IPS-NIHi7 (cell line): Measurements from ENCODE around the gene NUPR2.
"Not testable (repeated sequence)": the region's sequence is repeated elsewhere in the genome, so short reads cannot be mapped to it uniquely, and the experiment has no call there.

Experiments
- DNase-seq: peaks from one replicate; pipeline ENCODE4 v3.0.0; 2012; ENCODE audit warnings: mixed read lengths; ENCODE audit errors: extremely low spot score

The NUPR2 gene

DNA sequence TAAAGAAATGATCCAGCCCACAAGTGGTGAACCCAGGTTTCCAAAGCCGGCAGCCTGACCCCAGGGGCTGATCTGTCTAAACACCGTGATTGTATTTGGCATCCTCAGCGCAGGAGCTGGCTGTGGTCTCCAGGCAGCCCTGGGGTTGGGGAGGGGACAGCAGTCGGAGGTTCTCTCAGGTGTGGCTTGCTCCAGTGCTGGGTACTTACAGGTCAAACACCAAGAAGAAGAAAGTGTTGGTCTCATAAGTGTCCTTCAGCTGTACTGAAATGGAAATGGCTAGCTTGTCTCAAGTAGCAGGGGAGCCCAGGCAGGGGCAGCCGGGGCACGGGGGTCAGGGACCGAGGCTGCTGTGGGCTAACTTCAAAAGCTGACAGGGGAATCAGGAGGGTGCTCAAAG, 29.5 kb downstream of the NUPR2 start:
- DNase-seq: no peak

GRCh38 chr7:56083150-56083785, 32.9 kb downstream of the NUPR2 start:
- no peak for DNase-seq

GRCh38 chr7:56081626-56082340, 34.4 kb downstream of the NUPR2 start:
- DNase-seq: no peak

DNA sequence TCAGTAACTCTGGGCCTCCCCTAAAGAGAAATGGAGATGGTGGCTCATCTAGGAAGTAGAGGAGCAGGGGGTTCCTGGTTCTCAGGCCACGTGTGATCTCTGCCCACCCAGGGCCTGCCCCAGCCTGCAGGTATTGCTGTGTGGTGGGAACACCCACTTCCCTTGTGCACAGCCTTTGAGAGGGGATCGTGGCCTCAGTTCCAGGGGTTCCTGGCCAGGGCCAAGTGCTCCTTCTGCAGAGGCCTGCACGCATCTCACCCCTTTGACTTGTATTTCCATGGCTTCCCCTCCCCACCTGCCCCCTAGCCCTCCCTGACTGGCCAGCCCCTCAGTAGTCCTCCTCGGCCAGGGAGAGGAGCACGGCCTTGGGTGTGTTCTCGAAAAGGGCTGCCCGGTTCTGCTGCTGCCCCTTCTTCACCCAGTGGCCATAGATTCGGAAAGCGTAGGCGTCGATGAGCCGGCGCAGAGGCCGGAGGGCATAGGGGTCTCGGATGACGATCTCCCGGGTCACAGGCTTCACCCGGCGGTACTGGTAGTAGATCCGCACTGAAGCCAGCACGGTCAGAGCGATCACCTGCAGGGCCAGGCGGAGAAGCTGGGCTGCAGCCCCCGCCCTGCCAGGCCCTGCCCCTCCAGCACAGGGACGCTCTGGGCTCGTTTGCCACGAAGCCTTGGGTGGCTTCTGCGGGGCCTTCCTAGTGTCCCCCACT, 35.3 kb downstream of the NUPR2 start:
- DNase-seq: not testable (repeated sequence)

- no peak for DNase-seq
Measured at GRCh38 chr7:56079450-56080185, 36.6 kb downstream of the NUPR2 start.

DNA sequence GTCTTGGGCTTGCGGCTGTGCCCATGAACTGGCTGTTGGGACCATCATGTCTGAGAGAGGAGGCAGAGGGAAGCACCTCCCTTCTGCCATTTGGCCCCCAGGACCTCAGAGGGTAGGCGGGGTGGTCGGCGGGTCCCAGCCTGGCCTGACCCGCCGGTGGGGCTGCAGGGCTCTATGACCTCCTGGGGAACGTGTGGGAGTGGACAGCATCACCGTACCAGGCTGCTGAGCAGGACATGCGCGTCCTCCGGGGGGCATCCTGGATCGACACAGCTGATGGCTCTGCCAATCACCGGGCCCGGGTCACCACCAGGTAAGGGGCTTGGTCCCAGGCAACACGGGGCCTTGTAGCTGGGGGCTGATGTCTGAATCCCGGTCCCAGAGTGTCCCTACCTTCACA, 38.0 kb downstream of the NUPR2 start:
- DNase-seq: no peak

DNA sequence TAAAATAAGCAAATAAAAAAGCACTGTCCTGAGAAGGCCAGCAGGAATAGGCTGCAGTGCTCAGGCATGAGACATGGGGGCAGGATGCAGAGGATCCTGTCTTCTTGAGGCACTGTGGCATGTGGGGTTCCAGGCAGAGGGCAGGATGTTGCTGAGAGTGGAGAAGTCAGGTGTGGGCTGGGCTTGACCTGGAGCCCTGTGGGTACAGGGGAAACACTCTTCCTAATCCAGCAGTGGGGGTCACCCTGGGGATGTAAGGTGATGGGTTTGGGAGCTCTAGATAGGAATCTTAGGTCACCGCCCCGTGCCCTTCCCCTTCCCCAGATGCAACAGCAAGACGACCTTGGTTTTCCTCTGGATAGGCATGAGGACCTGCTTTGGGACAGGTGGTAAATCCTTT, 38.5 kb downstream of the NUPR2 start:
- DNase-seq: no peak

- DNase-seq: peak; percentile 88
Measured at GRCh38 chr7:56074371-56074791, 41.8 kb downstream of the NUPR2 start.

DNA sequence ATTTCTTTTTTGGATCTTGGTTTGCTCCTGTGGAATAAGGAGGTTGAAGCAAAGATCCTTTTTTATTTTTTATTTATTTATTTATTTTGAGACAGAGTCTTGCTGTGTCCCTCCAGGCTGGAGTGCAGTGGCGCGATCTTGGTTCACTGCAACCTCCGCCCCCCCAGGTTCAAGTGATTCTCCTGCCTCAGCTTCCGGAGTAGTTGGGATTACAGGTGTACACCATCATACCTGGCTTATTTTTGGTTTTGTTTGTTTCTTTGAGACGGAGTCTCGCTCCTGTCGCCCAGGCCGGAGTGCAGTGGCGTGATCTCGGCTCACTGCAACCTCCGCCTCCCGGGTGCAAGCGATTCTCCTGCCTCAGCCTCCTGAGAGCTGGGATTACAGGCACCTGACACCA, 49.8 kb downstream of the NUPR2 start:
- not testable (repeated sequence) for DNase-seq
